Type B pancreatic cell (in vitro differentiated cells): Measurements from ENCODE around the gene ARMC5. TPM values are rescaled to one million over a fixed set of nuclear protein-coding genes. Genes with fewer than 3 reads are reported as not detected.

Experiments
- DNase-seq: peaks from one replicate; pipeline ENCODE4 v3.0.0; 2021; ENCODE audit warnings: mixed read lengths; ENCODE audit not compliant: unreplicated experiment; ENCODE audit errors: extremely low spot score
- H3K27ac Mint-ChIP-seq: 2 replicates; pipeline ENCODE4 v1.8.0; 2021; ENCODE audit warnings: mild to moderate bottlenecking, mixed read lengths
- H3K27me3 Mint-ChIP-seq: 2 replicates; pipeline ENCODE4 v1.8.0; 2021; ENCODE audit warnings: mixed read lengths
- H3K36me3 Mint-ChIP-seq: 2 replicates; pipeline ENCODE4 v1.8.0; 2021; ENCODE audit warnings: mixed read lengths
- H3K4me1 Mint-ChIP-seq: one replicate; pipeline ENCODE4 v1.8.0; 2021; ENCODE audit warnings: mixed read lengths; ENCODE audit not compliant: unreplicated experiment
- H3K4me3 Mint-ChIP-seq: 2 replicates; pipeline ENCODE4 v1.8.0; 2021; ENCODE audit warnings: mild to moderate bottlenecking, mixed read lengths
- H3K9me3 Mint-ChIP-seq: 2 replicates; pipeline ENCODE4 v1.8.0; 2021; ENCODE audit warnings: mixed read lengths
- long read RNA-seq: library from polyadenylated mRNA; unstranded; transcript quantifications from one replicate; pipeline ENCODE4 v2.0.0, GENCODE V29; 2020
- total RNA-seq: library from RNA; stranded (reverse); gene quantifications from 2 replicates; pipeline ENCODE4 v1.2.1, GENCODE V29; 2021; ENCODE audit warnings: low replicate concordance
- TF ChIP-seq, protein P1 (sequence below): fragments of 200-600 bp; sonication (generic); conservative IDR thresholded peaks from 2 replicates; pipeline ENCODE4 v1.5.0; 2021; ENCODE audit warnings: antibody characterized with exemption, mild to moderate bottlenecking

The ARMC5 gene
- total RNA-seq = 9.4 and 11.1 TPM in 2 replicates
- long read RNA-seq = 0 reads

- H3K36me3 Mint-ChIP-seq = no peaks in the 10 kb centered on the region
- peak; percentile 96 for DNase-seq
- H3K4me3 Mint-ChIP-seq = peak within 1 kb of the TSS; percentile 89
- H3K27me3 Mint-ChIP-seq = no peaks in the 10 kb centered on the region
- peak within 1 kb of the TSS; percentile 89 for H3K27ac Mint-ChIP-seq
- TF ChIP-seq, protein P1, sequence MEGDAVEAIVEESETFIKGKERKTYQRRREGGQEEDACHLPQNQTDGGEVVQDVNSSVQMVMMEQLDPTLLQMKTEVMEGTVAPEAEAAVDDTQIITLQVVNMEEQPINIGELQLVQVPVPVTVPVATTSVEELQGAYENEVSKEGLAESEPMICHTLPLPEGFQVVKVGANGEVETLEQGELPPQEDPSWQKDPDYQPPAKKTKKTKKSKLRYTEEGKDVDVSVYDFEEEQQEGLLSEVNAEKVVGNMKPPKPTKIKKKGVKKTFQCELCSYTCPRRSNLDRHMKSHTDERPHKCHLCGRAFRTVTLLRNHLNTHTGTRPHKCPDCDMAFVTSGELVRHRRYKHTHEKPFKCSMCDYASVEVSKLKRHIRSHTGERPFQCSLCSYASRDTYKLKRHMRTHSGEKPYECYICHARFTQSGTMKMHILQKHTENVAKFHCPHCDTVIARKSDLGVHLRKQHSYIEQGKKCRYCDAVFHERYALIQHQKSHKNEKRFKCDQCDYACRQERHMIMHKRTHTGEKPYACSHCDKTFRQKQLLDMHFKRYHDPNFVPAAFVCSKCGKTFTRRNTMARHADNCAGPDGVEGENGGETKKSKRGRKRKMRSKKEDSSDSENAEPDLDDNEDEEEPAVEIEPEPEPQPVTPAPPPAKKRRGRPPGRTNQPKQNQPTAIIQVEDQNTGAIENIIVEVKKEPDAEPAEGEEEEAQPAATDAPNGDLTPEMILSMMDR = peak; percentile 59
- no peaks in the 10 kb centered on the region for H3K9me3 Mint-ChIP-seq
- peaks cover 22% of the 10 kb centered on the region for H3K4me1 Mint-ChIP-seq
Observed at GRCh38 chr16:31458844-31459686, at the start of gene ARMC5. Gene ARMC5 (plus strand): TSS chr16:31459501. CDS start chr16:31459525, 24 bp downstream.

- no peaks in the 10 kb centered on the region for H3K9me3 Mint-ChIP-seq
- TF ChIP-seq, protein P1 = no peak
- H3K36me3 Mint-ChIP-seq = no peaks in the 10 kb centered on the region
- H3K4me3 Mint-ChIP-seq = no peak overlapping the region
- no peak overlapping the region for H3K27ac Mint-ChIP-seq
- H3K4me1 Mint-ChIP-seq = no peaks in the 10 kb centered on the region
- no peak for DNase-seq
- peaks cover 32% of the 10 kb centered on the region for H3K27me3 Mint-ChIP-seq
Observed at GRCh38 chr16:31410082-31410481, 49.2 kb upstream of the ARMC5 start.

DNA sequence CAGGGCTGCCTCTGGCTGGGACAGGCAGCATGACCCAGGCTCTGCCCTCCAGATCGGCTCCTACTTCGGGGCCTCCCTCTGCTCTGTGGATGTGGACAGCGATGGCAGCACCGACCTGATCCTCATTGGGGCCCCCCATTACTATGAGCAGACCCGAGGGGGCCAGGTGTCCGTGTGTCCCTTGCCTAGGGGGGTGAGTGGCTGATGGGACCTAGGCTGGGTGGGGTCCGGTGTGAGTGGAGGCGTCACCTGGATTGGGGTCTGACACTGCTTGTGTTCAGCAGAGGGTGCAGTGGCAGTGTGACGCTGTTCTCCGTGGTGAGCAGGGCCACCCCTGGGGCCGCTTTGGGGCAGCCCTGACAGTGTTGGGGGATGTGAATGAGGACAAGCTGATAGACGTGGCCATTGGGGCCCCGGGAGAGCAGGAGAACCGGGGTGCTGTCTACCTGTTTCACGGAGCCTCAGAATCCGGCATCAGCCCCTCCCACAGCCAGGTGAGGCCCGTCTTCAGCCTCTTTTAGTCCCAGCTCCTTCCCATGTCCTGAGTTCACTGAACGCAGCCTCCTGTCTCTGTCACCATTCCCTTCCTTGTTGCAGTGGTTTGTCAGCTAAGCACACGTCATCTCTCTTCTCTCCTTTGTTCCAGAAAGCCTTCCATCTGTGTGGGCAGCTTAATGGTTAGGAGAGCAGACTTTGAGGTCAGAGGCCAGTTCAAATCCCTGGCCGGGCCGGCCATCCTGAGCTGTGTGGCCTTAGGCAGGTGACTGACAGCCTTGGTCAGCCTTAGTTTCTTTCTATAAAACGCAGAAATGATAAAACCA lies 48.1 kb upstream of the ARMC5 start:
- Mint-ChIP-seq H3K4me1 (no peaks in the 10 kb centered on the region), H3K27me3 (peaks cover 40% of the 10 kb centered on the region), H3K36me3 (no peaks in the 10 kb centered on the region), H3K27ac (no peak overlapping the region), H3K4me3 (no peak overlapping the region), H3K9me3 (no peaks in the 10 kb centered on the region)
- no peak for DNase-seq
- TF ChIP-seq, protein P1 = no peak

GRCh38 chr16:31412750-31413149 lies 46.6 kb upstream of the ARMC5 start:
- no peaks in the 10 kb centered on the region for H3K36me3 Mint-ChIP-seq
- peaks cover 41% of the 10 kb centered on the region for H3K27me3 Mint-ChIP-seq
- DNase-seq = no peak
- H3K27ac Mint-ChIP-seq = no peak overlapping the region
- TF ChIP-seq, protein P1 = no peak
- no peak overlapping the region for H3K4me3 Mint-ChIP-seq
- H3K4me1 Mint-ChIP-seq = no peaks in the 10 kb centered on the region
- no peaks in the 10 kb centered on the region for H3K9me3 Mint-ChIP-seq

GRCh38 chr16:31413381-31413780 lies 45.9 kb upstream of the ARMC5 start:
- Mint-ChIP-seq H3K4me3 (no peak overlapping the region), H3K27me3 (peaks cover 41% of the 10 kb centered on the region), H3K4me1 (no peaks in the 10 kb centered on the region), H3K27ac (no peak overlapping the region), H3K9me3 (no peaks in the 10 kb centered on the region), H3K36me3 (no peaks in the 10 kb centered on the region)
- DNase-seq = no peak
- TF ChIP-seq, protein P1 = no peak
